ENCODE measurements around the gene RXFP2.

The RXFP2 gene

DNA sequence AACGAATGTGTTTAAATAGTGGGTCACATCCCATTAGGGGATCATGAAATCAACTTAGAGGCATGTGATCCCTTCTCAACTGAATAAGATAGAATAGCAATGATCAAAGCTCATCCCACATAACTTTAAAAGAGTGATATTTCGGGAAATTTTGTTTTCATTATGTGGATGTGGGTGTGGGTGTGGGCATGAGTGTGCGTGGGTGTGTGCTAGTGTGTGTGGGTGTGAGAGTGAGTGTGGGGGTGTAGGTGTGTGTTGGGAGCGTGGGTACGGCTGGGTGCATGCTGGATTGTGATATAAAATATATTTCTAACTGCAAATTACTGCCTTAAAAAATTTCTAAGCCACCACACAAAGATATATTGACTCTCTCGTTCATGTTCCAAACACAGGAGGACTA is 15.9 kb downstream of the RXFP2 start:
- no peak for TF ChIP-seq CTCF (IDR thresholded peaks at IDR 0.05)

DNA sequence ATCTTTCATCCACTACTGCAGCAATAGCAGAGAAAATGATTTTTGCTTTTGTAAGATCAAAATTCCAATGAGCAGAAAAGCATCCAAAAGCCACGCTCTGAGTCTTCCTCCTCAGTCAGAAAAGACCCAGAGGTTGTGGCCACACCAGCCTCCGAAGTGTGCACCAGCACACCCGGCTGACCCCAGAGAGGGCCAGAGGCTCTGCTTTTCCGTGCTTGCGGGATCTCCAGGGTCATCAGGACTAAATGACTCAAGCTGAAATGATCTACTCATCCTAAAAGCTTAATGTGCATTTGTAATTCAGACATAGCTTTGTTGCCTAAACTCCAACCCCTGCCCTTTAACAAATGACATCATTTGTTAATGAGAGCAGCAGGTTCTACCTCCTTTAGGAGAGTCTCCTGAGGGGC is 16.5 kb downstream of the RXFP2 start:
- TF ChIP-seq CTCF (IDR thresholded peaks at IDR 0.05), result no peak

GRCh38 chr13:31756346-31756745 is 17.0 kb downstream of the RXFP2 start:
- TF ChIP-seq CTCF (IDR thresholded peaks at IDR 0.05), result no peak

DNA sequence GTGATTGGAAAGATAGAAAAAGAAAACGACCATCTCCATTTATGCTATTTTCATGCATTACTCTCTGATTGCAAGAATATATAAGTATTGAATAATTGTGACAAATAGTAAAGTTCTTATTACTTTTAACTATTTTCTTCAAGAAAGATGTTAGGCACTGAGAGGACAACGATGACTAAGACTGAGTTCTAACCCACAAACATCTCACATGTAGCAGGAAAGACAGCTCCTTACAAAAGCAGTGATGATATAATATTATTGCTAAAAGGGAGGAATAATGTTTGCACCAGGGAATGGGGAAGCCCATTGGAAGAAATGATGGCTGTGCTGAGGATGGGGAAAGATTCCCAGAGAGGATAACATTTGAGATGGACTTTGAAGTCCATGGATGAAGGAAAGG is 22.6 kb downstream of the RXFP2 start:
- no peak for TF ChIP-seq CTCF (IDR thresholded peaks at IDR 0.05)

DNA sequence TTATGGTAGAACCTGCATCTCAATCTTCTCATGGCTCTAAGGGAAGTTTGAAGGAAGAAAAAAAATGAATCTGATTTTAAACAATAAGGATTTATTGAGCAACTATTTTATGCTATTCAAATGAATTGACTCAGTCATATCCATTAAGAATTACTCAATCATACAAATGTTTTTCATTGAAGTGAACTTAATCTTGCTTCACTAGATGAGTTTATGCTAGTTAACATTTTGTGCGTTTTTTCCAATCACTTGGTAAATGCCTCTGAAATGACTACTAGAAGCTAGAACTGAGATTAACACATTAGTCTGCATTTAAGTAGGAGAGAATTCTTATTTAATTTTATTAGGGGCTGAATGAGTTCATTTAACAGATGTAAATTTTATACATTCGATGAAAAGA is 25.2 kb downstream of the RXFP2 start:
- no peak for TF ChIP-seq CTCF (IDR thresholded peaks at IDR 0.05)

- no peak for TF ChIP-seq CTCF (IDR thresholded peaks at IDR 0.05)
Measured at GRCh38 chr13:31765138-31765785, 25.9 kb downstream of the RXFP2 start.

- TF ChIP-seq CTCF (IDR thresholded peaks at IDR 0.05), result no peak
Measured at GRCh38 chr13:31767175-31767900, 28.0 kb downstream of the RXFP2 start.
